ENCODE results near the gene DCANP1. TPM values are rescaled to one million over a fixed set of nuclear protein-coding genes. Genes with fewer than 3 reads are reported as not detected.

DCANP1 gene
- total and polyA plus RNA-seq, 11 donors, result 0.11 TPM; not detected in 10

- Histone ChIP-seq H3K9me3 (no peaks in the 10 kb centered on the region), H3K4me3 (no peak overlapping the region), H3K4me1 (peaks cover 0 to 12% (median 5%) of the 10 kb centered on the region in 12 donors), H3K36me3 (no peaks in the 10 kb centered on the region), H3K27ac (no peak overlapping the region), H3K27me3 (peaks cover 4 to 91% (median 39%) of the 10 kb centered on the region in 9 donors)
- TF ChIP-seq CTCF (IDR thresholded peaks at IDR 0.05) (no peak), POLR2A (IDR thresholded peaks at IDR 0.05) (no peak)
- intact Hi-C loops (cut with DNase I), result loop anchor here in 6 of 10 donors (1.0 to 10.0 kb wide), 6 partner anchors 83 to 367 kb away; partner anchors contain the start of gene SLC25A48 (in 3 of the 6)
- 80 to 96% (median 90%) methylated on average over 4 of the region's 4 CpGs for WGBS, 4 donors
- DNase-seq (no peak), ATAC-seq (no peak)
Observed at GRCh38 chr5:135467871-135468485, 20.8 kb upstream of the DCANP1 start.

GRCh38 chr5:135467051-135467625 lies 20.0 kb upstream of the DCANP1 start:
- WGBS, 4 donors, result 76 to 83% (median 79%) methylated on average over 7 to 15 of the region's 15 CpGs
- H3K27ac ChIP-seq, result no peak overlapping the region
- ATAC-seq (no peak), DNase-seq (peak in 1 of 5 donors; percentile 49)
- H3K27me3 ChIP-seq, result peaks cover 4 to 90% (median 36%) of the 10 kb centered on the region in 9 donors
- peaks cover 0 to 12% (median 5%) of the 10 kb centered on the region in 12 donors for H3K4me1 ChIP-seq
- no peaks in the 10 kb centered on the region for H3K36me3 ChIP-seq
- intact Hi-C loops (cut with DNase I), result loop anchor here in 6 of 10 donors (1.0 to 10.0 kb wide), 6 partner anchors 84 to 368 kb away; partner anchors contain the start of gene SLC25A48 (in 3 of the 6)
- H3K4me3 ChIP-seq, result no peak overlapping the region
- no peaks in the 10 kb centered on the region for H3K9me3 ChIP-seq
- TF ChIP-seq POLR2A (IDR thresholded peaks at IDR 0.05) (no peak), CTCF (IDR thresholded peaks at IDR 0.05) (no peak)

GRCh38 chr5:135466178-135467050 lies 19.3 kb upstream of the DCANP1 start:
- intact Hi-C loops (cut with DNase I), result loop anchor here (1.0 to 10.0 kb wide), 7 partner anchors 85 to 368 kb away; partner anchors contain the start of gene SLC25A48 (in 3 of the 10)
- WGBS, 4 donors, result 9 to 15% (median 10%) methylated on average over 38 to 43 of the region's 43 CpGs

More at GRCh38 chr5:135466178-135467050, 19.3 kb upstream of the DCANP1 start:
- Histone ChIP-seq H3K27me3 (peaks cover 4 to 88% (median 34%) of the 10 kb centered on the region in 9 donors), H3K27ac (no peak overlapping the region), H3K36me3 (no peaks in the 10 kb centered on the region), H3K4me3 (peak overlapping the region in 10 of 12 donors; percentile 3 to 46 (median 31)), H3K4me1 (peaks cover 0 to 12% (median 5%) of the 10 kb centered on the region in 12 donors), H3K9me3 (no peaks in the 10 kb centered on the region)
- TF ChIP-seq POLR2A (IDR thresholded peaks at IDR 0.05), result no peak
- TF ChIP-seq CTCF (IDR thresholded peaks at IDR 0.05), result peak; percentile 71 to 94 (median 84)
- ATAC-seq, result peak; percentile 81 to 97 (median 91)
- DNase-seq, result peak; percentile 72 to 88 (median 74)

Measured in heart left ventricle (tissue), 16 donors.